Neuronal stem cell (in vitro differentiated cells): ENCODE measurements around the gene DUSP1.
A peak's percentile ranks its signal among the peaks of the same experiment; 100 is the strongest.
"Not testable (repeated sequence)": the region's sequence is repeated elsewhere in the genome, so short reads cannot be mapped to it uniquely, and the experiment has no call there.

Experiments
- DNase-seq: peaks from one replicate; pipeline ENCODE4 v3.0.0-alpha.2; 2013; ENCODE audit warnings: low spot score
- H2AFZ ChIP-seq: one replicate; pipeline ENCODE4 v1.6.1; 2013; ENCODE audit warnings: mild to moderate bottlenecking, low read length, inconsistent platforms
- H2AK5ac ChIP-seq: 2 replicates; pipeline ENCODE4 v1.6.1; 2013; ENCODE audit warnings: low read depth, mild to moderate bottlenecking, inconsistent platforms, low read length, moderate library complexity, mixed read lengths
- H2BK120ac ChIP-seq: 2 replicates; pipeline ENCODE4 v1.6.1; 2013; ENCODE audit warnings: low read depth, mild to moderate bottlenecking, inconsistent platforms, low read length, moderate library complexity, mixed read lengths
- H2BK12ac ChIP-seq: one replicate; pipeline ENCODE4 v1.6.1; 2013; ENCODE audit warnings: low read length, inconsistent platforms
- H2BK15ac ChIP-seq: 2 replicates; pipeline ENCODE4 v1.6.1; 2013; ENCODE audit warnings: mild to moderate bottlenecking, low read length, inconsistent platforms, mixed read lengths
- H2BK5ac ChIP-seq: one replicate; pipeline ENCODE4 v1.6.1; 2013; ENCODE audit warnings: inconsistent platforms, mild to moderate bottlenecking, low read length, moderate library complexity
- H3K14ac ChIP-seq: one replicate; pipeline ENCODE4 v1.6.1; 2013; ENCODE audit warnings: low read length, inconsistent platforms
- H3K18ac ChIP-seq: 2 replicates; pipeline ENCODE4 v1.6.1; 2013; ENCODE audit warnings: low read length, inconsistent platforms
- H3K23ac ChIP-seq: 2 replicates; pipeline ENCODE4 v1.6.1; 2013; ENCODE audit warnings: low read depth, mild to moderate bottlenecking, mixed read lengths, low read length, inconsistent platforms; ENCODE audit not compliant: poor library complexity
- H3K27ac ChIP-seq: replicated peaks from 3 replicates; pipeline ENCODE4 v1.5.1; 2013; ENCODE audit warnings: low read length, inconsistent platforms
- H3K27me3 ChIP-seq, 3 experiments: 2 replicates each; pipeline ENCODE4 v1.6.1; 2013; ENCODE audit warnings: low read length in 3 of 3, mild to moderate bottlenecking in 2 of 3, inconsistent platforms in 1 of 3, low read depth in 1 of 3, mixed read lengths in 1 of 3, moderate library complexity in 1 of 3; ENCODE audit not compliant: control insufficient read depth in 3 of 3, insufficient read depth in 3 of 3
- H3K36me3 ChIP-seq, 2 donors: replicated peaks in 1 of 2; 2 replicates each; pipeline ENCODE4 v1.6.1; 2013; ENCODE audit warnings: low read length in 2 of 2; ENCODE audit not compliant: control insufficient read depth in 2 of 2, insufficient read depth in 2 of 2
- H3K4ac ChIP-seq: 2 replicates; pipeline ENCODE4 v1.6.1; 2013; ENCODE audit warnings: inconsistent platforms, mild to moderate bottlenecking, low read length, moderate library complexity
- H3K4me1 ChIP-seq, 2 donors: 1 replicate in 1 of 2; 2 replicates in 1 of 2; pipeline ENCODE4 v1.6.1; 2013; ENCODE audit warnings: low read length in 2 of 2, low read depth in 1 of 2; ENCODE audit not compliant: control insufficient read depth in 2 of 2, insufficient read depth in 1 of 2
- H3K4me2 ChIP-seq: one replicate; pipeline ENCODE4 v1.6.1; 2013; ENCODE audit warnings: mild to moderate bottlenecking, low read length, inconsistent platforms; ENCODE audit not compliant: insufficient read depth, poor library complexity, severe bottlenecking
- H3K4me3 ChIP-seq, 2 donors: 2 replicates each; pipeline ENCODE4 v1.5.1; 2013; ENCODE audit warnings: low read length in 2 of 2, mild to moderate bottlenecking in 2 of 2, inconsistent platforms in 1 of 2, moderate library complexity in 1 of 2
- H3K79me1 ChIP-seq: one replicate; pipeline ENCODE4 v1.6.1; 2013; ENCODE audit warnings: low read depth, mild to moderate bottlenecking, inconsistent platforms, low read length, moderate library complexity
- H3K9ac ChIP-seq: one replicate; pipeline ENCODE4 v1.6.1; 2013; ENCODE audit warnings: mild to moderate bottlenecking, low read depth, low read length, inconsistent platforms; ENCODE audit not compliant: poor library complexity
- H3K9me3 ChIP-seq, 2 donors: replicated peaks in 1 of 2; 2 replicates each; pipeline versions ENCODE3 to v1.6.1; 2013; ENCODE audit warnings: low read length in 2 of 2, mild to moderate bottlenecking in 2 of 2, inconsistent platforms in 1 of 2, low read depth in 1 of 2, mixed read lengths in 1 of 2, moderate library complexity in 1 of 2; ENCODE audit not compliant: control insufficient read depth in 2 of 2, insufficient read depth in 1 of 2
- H4K8ac ChIP-seq: one replicate; pipeline ENCODE4 v1.6.1; 2013; ENCODE audit warnings: low read depth, mild to moderate bottlenecking, inconsistent platforms, low read length, moderate library complexity
- H4K91ac ChIP-seq: one replicate; pipeline ENCODE4 v1.6.1; 2013; ENCODE audit warnings: low read length, low read depth, mild to moderate bottlenecking, inconsistent platforms; ENCODE audit not compliant: poor library complexity
- WGBS, 2 donors: extraction: QIAGEN DNeasy Blood & Tissue Kit; methylation state at CpG; one replicate each; pipeline ENCODE4 v1.1.7; 2013; ENCODE audit warnings: missing lambda C conversion rate in 2 of 2, mixed read lengths in 1 of 2; ENCODE audit not compliant: insufficient read length in 2 of 2, insufficient replicate concordance in 1 of 2; ENCODE audit errors: extremely low coverage in 2 of 2; 5-methylcytosine and 5-hydroxymethylcytosine counted together

DUSP1 gene

GRCh38 chr5:172786736-172787462 lies 15.9 kb upstream of the DUSP1 start:
- H2BK12ac ChIP-seq, result no peak overlapping the region
- no peak overlapping the region for H2BK15ac ChIP-seq
- H3K9me3 ChIP-seq, result no peaks in the 10 kb centered on the region
- no peak overlapping the region for H3K4ac ChIP-seq
- no peaks in the 10 kb centered on the region for H3K79me1 ChIP-seq
- H3K27ac ChIP-seq, result no peak overlapping the region
- H3K14ac ChIP-seq, result no peak overlapping the region
- H3K9ac ChIP-seq, result peak overlapping the region; percentile 16
- no peak overlapping the region for H3K18ac ChIP-seq
- H2AK5ac ChIP-seq, result no peak overlapping the region
- no peaks in the 10 kb centered on the region for H3K27me3 ChIP-seq
- H4K8ac ChIP-seq, result no peak overlapping the region
- H3K36me3 ChIP-seq, result no peaks in the 10 kb centered on the region
- no peak overlapping the region for H3K4me3 ChIP-seq
- H3K4me1 ChIP-seq, result peaks cover 10 to 17% of the 10 kb centered on the region in 2 donors
- no peak overlapping the region for H4K91ac ChIP-seq
- H2BK5ac ChIP-seq, result no peak overlapping the region
- H2BK120ac ChIP-seq, result no peak overlapping the region
- no peak overlapping the region for H3K23ac ChIP-seq
- H3K4me2 ChIP-seq, result no peak overlapping the region
- no peak overlapping the region for H2AFZ ChIP-seq
- no peak for DNase-seq
- WGBS, 2 donors, result no CpG with 5 or more reads among the region's 9 CpGs

GRCh38 chr5:172785429-172786088 lies 14.6 kb upstream of the DUSP1 start:
- Histone ChIP-seq H2BK120ac (no peak overlapping the region), H3K4me2 (no peak overlapping the region), H4K8ac (no peak overlapping the region), H3K23ac (no peak overlapping the region), H3K27ac (no peak overlapping the region), H3K4me1 (peaks cover 10 to 17% of the 10 kb centered on the region in 2 donors), H3K79me1 (no peaks in the 10 kb centered on the region), H2AK5ac (no peak overlapping the region), H4K91ac (no peak overlapping the region), H3K18ac (no peak overlapping the region), H2BK15ac (no peak overlapping the region), H2BK5ac (no peak overlapping the region), H3K36me3 (no peaks in the 10 kb centered on the region), H2BK12ac (no peak overlapping the region), H3K9me3 (no peaks in the 10 kb centered on the region), H3K14ac (no peak overlapping the region), H3K9ac (no peak overlapping the region), H2AFZ (no peak overlapping the region), H3K4me3 (no peak overlapping the region), H3K27me3 (no peaks in the 10 kb centered on the region), H3K4ac (no peak overlapping the region)
- no CpG with 5 or more reads among the region's 7 CpGs for WGBS, 2 donors
- DNase-seq, result no peak

GRCh38 chr5:172784162-172784561 lies 13.2 kb upstream of the DUSP1 start:
- H2BK120ac ChIP-seq, H3K14ac ChIP-seq, H3K23ac ChIP-seq, H3K9me3 ChIP-seq, H3K4me3 ChIP-seq, H3K4ac ChIP-seq, H2BK12ac ChIP-seq, H3K18ac ChIP-seq, H2BK15ac ChIP-seq, H2BK5ac ChIP-seq, H2AFZ ChIP-seq, H3K9ac ChIP-seq, H3K79me1 ChIP-seq, H3K27me3 ChIP-seq, DNase-seq, H3K27ac ChIP-seq, H4K91ac ChIP-seq, H3K4me1 ChIP-seq, H3K4me2 ChIP-seq, H4K8ac ChIP-seq, H2AK5ac ChIP-seq, H3K36me3 ChIP-seq: not testable (repeated sequence)
- no CpG with 5 or more reads among the region's 4 CpGs for WGBS, 2 donors

GRCh38 chr5:172783319-172783718 lies 12.3 kb upstream of the DUSP1 start:
- H2BK12ac ChIP-seq, H3K4me1 ChIP-seq, H3K4me3 ChIP-seq, H3K18ac ChIP-seq, H2AK5ac ChIP-seq, H3K79me1 ChIP-seq, H3K14ac ChIP-seq, H3K27me3 ChIP-seq, DNase-seq, H2AFZ ChIP-seq, H3K36me3 ChIP-seq, H3K23ac ChIP-seq, H2BK5ac ChIP-seq, H2BK120ac ChIP-seq, H3K9me3 ChIP-seq, H2BK15ac ChIP-seq, H3K9ac ChIP-seq, H3K4me2 ChIP-seq, H3K27ac ChIP-seq, H4K91ac ChIP-seq, H3K4ac ChIP-seq, H4K8ac ChIP-seq: not testable (repeated sequence)
- WGBS, 2 donors, result no CpG with 5 or more reads among the region's 5 CpGs
